Stimulated activated CD4-positive, alpha-beta T cell treated with anti-CD3 and anti-CD28 coated beads, Interleukin-1b, Interleukin-23, amount 100 ng/mL, for 24 hours (primary cell): ENCODE measurements around the gene COBL.

Source experiments
- DNase-seq, 4 experiments: peaks; one replicate each; pipeline ENCODE4 v3.0.0-alpha.2; 2020; ENCODE audit warnings: low read depth in 4 of 4, low spot score in 1 of 4

The COBL gene

DNA sequence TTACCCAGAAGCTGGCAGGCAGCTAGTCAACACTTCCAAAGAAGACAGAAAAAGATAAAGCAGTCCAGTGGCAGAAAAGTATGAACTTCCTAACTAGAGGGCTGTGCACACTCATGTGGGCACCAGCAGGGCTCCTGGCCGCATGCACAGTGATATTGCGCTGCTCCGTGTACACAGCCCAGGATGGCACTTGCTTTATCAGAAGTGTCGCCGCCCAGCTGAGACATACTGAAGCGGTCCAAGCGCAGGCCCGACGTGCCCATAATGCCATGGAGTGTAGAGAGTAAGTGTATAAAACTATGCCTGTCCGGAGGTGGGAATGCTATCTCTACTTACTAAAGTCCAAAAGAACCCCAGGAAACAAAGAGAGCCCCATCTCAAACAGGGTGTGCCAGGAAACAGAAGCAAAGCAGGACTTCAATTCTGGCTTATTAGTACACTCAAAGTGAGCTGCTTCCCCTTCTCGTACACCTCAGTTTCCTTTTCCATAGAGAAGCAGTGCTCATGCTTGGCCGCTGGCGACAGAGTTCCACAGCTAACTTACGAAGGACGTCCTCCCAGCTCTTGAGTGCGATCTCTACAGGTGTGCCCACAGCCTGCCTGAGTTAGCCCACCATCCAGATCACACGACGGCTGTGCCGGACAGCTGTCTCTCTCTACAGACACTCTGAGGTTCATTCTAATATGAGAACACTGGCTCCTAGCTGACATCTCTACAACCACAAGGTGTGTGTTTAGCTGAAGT lies 234.3 kb downstream of the COBL start:
- no peak for DNase-seq

DNA sequence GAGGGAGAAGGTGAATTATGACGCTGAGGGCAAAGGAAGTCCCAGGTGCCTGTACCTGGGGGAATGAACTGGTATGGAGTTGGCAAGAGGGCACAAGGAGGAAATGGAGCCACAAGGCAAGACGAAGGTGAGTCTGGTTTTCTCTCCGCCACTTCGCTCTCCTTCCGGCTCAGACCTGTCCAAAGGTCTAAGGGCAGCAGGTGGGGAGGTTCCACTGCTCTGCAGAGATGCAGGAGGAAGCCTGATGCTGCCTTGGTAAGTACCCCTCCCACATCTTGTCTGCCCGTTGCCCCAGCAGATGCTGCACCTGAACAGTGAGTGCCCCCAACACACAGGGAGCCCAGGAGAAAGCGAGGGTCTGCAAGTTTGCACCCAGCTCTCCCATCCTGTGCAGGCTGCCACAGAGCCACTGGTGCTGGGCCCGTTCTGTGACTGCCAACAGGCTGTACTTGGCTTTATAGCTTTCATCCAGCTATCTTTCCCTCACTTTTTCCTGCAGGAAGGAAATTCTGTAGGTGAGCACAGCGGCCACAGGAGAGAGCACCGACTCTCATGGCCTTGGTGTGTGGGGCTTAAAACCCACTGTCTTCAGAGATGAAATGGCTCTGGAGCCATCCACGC lies 235.2 kb downstream of the COBL start:
- DNase-seq, result no peak

- no peak for DNase-seq
Measured at GRCh38 chr7:51080622-51081269, 235.9 kb downstream of the COBL start.

GRCh38 chr7:51080216-51080615 lies 236.4 kb downstream of the COBL start:
- DNase-seq, result no peak

GRCh38 chr7:51079494-51079893 lies 237.1 kb downstream of the COBL start:
- no peak for DNase-seq

DNA sequence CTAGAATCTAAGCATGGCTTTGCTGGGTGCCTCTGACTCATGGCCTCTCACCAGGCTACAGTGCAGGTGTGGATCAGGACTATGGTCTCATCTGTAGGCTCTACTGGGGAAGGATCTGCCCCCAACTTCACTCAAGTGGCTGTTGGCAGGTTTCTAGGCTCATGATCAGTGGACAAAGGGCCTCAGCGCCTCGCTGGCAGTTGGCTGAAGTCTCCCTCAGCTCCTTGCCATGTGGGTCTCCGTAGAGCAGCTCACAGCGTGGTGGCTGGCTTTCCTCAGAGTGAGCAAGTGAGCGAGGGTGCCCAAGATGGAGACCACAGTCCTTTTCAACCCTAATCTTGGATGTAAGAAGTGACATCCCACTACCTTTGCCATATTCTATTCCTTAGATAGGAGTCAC lies 238.0 kb downstream of the COBL start:
- DNase-seq, result no peak

DNA sequence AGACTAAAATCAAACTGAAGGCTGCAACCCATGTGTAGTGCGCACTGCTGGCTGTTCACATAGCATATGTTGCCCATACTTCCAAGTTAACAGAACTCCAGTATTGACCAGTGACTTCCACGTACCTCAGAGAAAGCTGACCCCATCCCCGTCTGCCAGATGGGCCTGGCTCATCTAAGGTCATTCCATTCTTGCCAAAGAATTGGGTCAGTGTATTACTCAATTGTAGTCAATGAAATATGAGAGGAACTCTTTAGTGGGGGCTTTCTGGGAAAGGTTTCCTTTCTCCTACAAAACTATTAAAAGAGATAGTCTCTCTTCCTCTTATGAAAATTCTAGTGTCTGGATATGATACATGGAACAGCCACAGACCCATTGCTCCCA lies 238.6 kb downstream of the COBL start:
- DNase-seq, result no peak

- no peak for DNase-seq
Measured at GRCh38 chr7:51077316-51077986, 239.2 kb downstream of the COBL start.

DNA sequence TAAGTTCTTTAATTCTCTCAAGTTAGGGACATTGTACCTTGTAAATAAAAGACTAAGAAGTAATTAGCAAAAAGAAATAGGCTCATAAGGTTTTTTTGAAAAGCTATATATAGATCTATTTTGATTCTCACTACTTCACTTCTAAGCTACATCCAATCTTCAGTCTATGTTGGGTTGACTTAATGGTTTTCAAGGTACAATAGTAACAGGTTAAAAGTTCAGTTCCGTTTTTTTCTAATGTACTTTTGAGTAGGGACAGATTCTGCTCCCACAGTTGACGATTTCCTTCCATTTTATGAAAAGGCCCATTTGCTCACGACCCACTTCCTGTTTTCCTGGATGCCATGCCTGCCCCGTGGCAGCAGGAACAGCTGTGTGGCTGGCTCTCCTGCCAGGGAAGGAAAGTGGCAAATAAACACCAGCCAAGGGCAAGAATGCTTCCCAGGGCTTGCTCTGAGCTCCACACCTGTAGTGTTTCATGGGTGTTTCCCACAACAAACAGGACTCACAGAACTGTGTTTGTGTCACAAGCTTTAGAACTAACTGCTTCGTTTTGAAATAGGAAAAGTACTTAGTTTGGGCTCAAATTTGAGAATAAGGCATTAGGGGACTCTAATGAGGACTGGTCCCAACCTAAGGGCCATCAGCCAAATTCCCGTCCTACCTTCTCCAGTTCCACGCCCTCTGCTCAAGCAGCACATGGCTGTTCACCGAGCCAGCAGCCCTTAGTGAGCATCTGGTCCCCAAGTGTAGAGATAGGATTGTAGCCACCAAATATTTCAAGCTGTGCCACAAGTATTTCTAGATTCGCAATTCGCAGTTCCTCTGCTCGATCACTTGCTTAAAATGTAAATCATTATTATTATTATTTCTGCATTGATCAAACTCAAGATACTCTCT lies 240.7 kb downstream of the COBL start:
- no peak for DNase-seq

GRCh38 chr7:51073171-51073570 lies 243.4 kb downstream of the COBL start:
- DNase-seq, result no peak

GRCh38 chr7:51072281-51072680 lies 244.3 kb downstream of the COBL start:
- DNase-seq, result no peak

GRCh38 chr7:51071427-51071826 lies 245.2 kb downstream of the COBL start:
- DNase-seq, result no peak

- no peak for DNase-seq
Measured at GRCh38 chr7:51070151-51070550, 246.5 kb downstream of the COBL start.

DNA sequence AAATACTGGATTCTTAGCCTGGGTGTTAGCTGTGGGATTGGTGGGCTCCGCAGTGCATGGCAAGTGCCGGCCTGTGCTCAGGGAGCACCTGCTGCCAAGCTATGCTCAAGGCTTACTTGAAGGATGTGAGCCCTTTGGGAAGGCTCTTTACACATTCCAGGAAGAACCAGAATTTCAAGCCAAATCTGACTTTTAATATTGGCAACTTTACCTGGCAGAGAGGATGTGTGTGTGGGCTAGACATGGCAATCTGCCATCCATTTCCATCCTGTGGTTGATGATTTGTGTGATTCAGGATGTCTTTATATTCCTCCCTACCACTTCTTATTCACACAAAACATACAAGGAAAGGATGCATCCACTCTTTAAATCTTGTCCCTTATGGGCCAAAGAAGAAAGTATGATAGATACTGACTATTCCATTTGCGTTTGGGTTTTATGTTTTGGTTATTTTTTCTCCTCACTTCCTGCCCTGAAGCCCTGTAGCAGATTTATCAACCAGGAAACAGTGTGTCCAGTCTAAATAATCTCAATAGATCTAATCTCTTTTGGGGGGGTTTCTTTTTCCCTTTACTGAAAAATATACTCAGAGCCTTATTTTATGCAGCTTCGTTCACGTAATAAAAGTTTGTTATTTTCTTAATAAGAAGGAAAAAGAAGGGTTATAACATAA lies 247.1 kb downstream of the COBL start:
- no peak for DNase-seq

DNA sequence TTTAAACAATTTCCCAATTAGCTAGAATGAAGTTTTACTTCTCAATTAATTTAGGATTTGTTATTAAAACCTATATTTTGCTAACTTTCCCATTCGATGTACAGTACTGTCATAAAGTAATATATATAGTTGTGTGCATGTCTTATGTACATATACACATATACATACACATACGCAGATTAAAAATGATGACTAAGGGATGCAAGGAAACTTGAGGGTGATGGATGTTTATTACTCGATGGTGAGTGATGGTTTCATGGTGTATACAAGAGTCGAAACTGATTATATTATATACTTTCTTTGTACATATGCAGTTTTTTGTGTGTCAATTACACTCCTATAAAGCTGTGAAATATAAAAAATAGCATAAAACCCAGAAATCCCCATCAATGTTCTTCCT lies 248.2 kb downstream of the COBL start:
- DNase-seq, result no peak

- DNase-seq, result peak in 3 of 4 experiments; percentile 7 to 44 (median 11)
Measured at GRCh38 chr7:51067757-51068156, 248.9 kb downstream of the COBL start.

DNA sequence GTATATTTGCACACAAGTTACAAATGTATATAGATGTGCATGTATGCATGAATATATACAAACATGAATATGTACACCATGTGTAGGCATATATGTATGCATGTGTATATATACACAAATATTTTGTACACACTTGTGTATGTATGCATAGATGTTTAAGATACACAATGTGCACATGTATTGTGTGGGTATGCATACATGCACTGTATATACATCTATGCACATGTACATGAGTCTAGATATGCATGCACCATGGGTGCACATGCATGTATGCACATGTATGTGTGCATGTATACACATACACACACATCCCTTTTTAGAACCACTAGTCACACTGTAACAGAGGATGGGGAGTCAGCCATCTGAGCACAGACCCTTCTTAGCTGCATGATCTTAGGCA lies 249.4 kb downstream of the COBL start:
- no peak for DNase-seq

DNA sequence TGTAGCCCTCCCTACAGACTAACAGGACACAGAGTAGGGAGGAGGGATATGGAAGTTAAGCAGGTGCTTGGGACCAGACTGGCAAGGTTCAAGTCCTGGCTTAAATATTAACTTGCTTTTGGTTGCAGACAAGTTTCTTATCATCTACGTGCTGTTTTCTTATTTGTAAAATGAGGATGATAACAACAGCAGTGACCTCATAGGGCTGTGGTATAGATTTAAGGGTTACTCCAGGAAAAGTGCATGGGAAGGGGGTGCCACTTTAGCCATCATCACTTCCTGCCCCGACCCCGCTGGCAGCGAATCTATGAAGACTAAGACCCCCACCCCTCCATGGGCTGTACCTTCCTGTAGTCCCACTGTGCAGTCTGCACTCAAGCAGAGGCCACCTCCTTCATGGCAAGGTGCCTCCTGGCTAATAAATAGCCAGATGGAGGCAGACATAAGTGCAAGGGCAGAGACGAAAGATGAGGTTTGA lies 250.2 kb downstream of the COBL start:
- no peak for DNase-seq

- no peak for DNase-seq
Measured at GRCh38 chr7:51065766-51066165, 250.8 kb downstream of the COBL start.

DNA sequence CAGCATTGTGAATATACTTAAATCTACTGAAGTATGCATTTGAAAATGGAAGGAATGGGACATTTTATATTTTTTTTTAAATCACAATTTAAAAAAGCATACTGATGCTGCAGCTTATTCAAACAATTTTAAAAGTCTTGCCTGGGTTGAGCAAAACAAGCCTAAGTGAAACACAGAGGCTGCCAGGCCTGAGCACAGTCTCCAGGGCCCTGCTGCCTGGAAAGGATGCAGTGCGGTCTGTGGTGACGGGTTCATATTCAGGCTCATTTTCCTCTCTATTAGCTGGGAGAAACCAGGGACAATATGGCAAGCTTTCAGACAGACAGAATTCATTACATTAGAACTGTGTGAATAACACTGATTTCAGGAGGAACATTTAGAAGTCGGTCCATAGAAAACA lies 251.9 kb downstream of the COBL start:
- DNase-seq, result no peak
